ENCODE measurements around the gene NHLRC2. TPM values are rescaled to one million over a fixed set of nuclear protein-coding genes. Genes with fewer than 3 reads are reported as not detected.
"Not testable (repeated sequence)": the region's sequence is repeated elsewhere in the genome, so short reads cannot be mapped to it uniquely, and the experiment has no call there.

The NHLRC2 gene
- total RNA-seq, 1 donor from 2014 or later, result 47.6 TPM

- H3K27ac ChIP-seq, result no peak overlapping the region
- H3K4me3 ChIP-seq, result no peak overlapping the region
- no peak overlapping the region for H2AFZ ChIP-seq (replicated peaks)
Observed at GRCh38 chr10:113941140-113941539, 86.7 kb downstream of the NHLRC2 start.

GRCh38 chr10:113943196-113943595 lies 88.7 kb downstream of the NHLRC2 start:
- not testable (repeated sequence) for H3K4me3 Mint-ChIP-seq; H3K36me3 ChIP-seq; H3F3A ChIP-seq (ENCODE audit: low read depth); H3K36me3 Mint-ChIP-seq; H3K27me3 ChIP-seq; H3K4me3 ChIP-seq; DNase-seq (ENCODE audit: low spot score); H3K27ac ChIP-seq; H2AFZ ChIP-seq (replicated peaks); H4K20me1 ChIP-seq (ENCODE audit: low read depth); H3K79me2 ChIP-seq (ENCODE audit: low read depth); H3K27me3 Mint-ChIP-seq (ENCODE audit: insufficient read depth, low read depth); H3K4me2 ChIP-seq; H3K9ac ChIP-seq; H3K4me1 ChIP-seq; H3K9me3 Mint-ChIP-seq; H3K9me3 ChIP-seq (ENCODE audit: low read depth); H3K27ac Mint-ChIP-seq
- H3K4me1 Mint-ChIP-seq, result peaks cover 15% of the 10 kb centered on the region

More at GRCh38 chr10:113941140-113941539, 86.7 kb downstream of the NHLRC2 start:
- Mint-ChIP-seq H3K27me3 (ENCODE audit: insufficient read depth, low read depth) (peaks cover 4% of the 10 kb centered on the region), H3K9me3 (no peaks in the 10 kb centered on the region), H3K27ac (no peak overlapping the region), H3K4me1 (no peaks in the 10 kb centered on the region), H3K4me3 (no peak overlapping the region), H3K36me3 (no peaks in the 10 kb centered on the region)
- Histone ChIP-seq H3K9ac (no peak overlapping the region), H3K9me3 (ENCODE audit: low read depth) (no peaks in the 10 kb centered on the region), H3F3A (ENCODE audit: low read depth) (no peaks in the 10 kb centered on the region), H3K4me2 (no peak overlapping the region), H3K36me3 (no peaks in the 10 kb centered on the region), H3K4me1 (no peaks in the 10 kb centered on the region), H4K20me1 (ENCODE audit: low read depth) (no peaks in the 10 kb centered on the region), H3K27me3 (no peaks in the 10 kb centered on the region), H3K79me2 (ENCODE audit: low read depth) (no peaks in the 10 kb centered on the region)
- DNase-seq (ENCODE audit: low spot score), result no peak
- TF ChIP-seq EZH2phosphoT487 (IDR thresholded peaks at IDR 0.05), result no peak
- TF ChIP-seq EZH2 (IDR thresholded peaks at IDR 0.05), result no peak
- TF ChIP-seq CTCF (IDR thresholded peaks at IDR 0.05), result no peak

GRCh38 chr10:113945075-113945686 lies 90.7 kb downstream of the NHLRC2 start:
- Histone ChIP-seq H3K27ac (no peak overlapping the region), H3K36me3 (no peaks in the 10 kb centered on the region), H3K4me1 (no peaks in the 10 kb centered on the region), H3K9me3 (ENCODE audit: low read depth) (no peaks in the 10 kb centered on the region), H3K9ac (no peak overlapping the region), H3K79me2 (ENCODE audit: low read depth) (no peaks in the 10 kb centered on the region), H3F3A (ENCODE audit: low read depth) (no peaks in the 10 kb centered on the region), H2AFZ (replicated peaks) (no peak overlapping the region), H3K27me3 (no peaks in the 10 kb centered on the region), H4K20me1 (ENCODE audit: low read depth) (no peaks in the 10 kb centered on the region), H3K4me2 (no peak overlapping the region), H3K4me3 (no peak overlapping the region)
- Mint-ChIP-seq H3K36me3 (no peaks in the 10 kb centered on the region), H3K4me3 (no peak overlapping the region), H3K9me3 (no peaks in the 10 kb centered on the region), H3K27ac (no peak overlapping the region), H3K27me3 (ENCODE audit: insufficient read depth, low read depth) (peaks cover 2% of the 10 kb centered on the region), H3K4me1 (peaks cover 15% of the 10 kb centered on the region)
- DNase-seq (ENCODE audit: low spot score), result no peak
- TF ChIP-seq CTCF (IDR thresholded peaks at IDR 0.05) (no peak), EZH2phosphoT487 (IDR thresholded peaks at IDR 0.05) (no peak), EZH2 (IDR thresholded peaks at IDR 0.05) (no peak)

- no peak overlapping the region for H3K4me3 Mint-ChIP-seq
- H3K9me3 ChIP-seq (ENCODE audit: low read depth), result no peaks in the 10 kb centered on the region
- no peak overlapping the region for H3K4me3 ChIP-seq
- no peak overlapping the region for H3K4me2 ChIP-seq
- no peaks in the 10 kb centered on the region for H3F3A ChIP-seq (ENCODE audit: low read depth)
- H3K36me3 ChIP-seq, result no peaks in the 10 kb centered on the region
- no peaks in the 10 kb centered on the region for H4K20me1 ChIP-seq (ENCODE audit: low read depth)
- H2AFZ ChIP-seq (replicated peaks), result no peak overlapping the region
- DNase-seq (ENCODE audit: low spot score), result no peak
- no peaks in the 10 kb centered on the region for H3K36me3 Mint-ChIP-seq
- H3K9ac ChIP-seq, result no peak overlapping the region
- no peaks in the 10 kb centered on the region for H3K9me3 Mint-ChIP-seq
- no peaks in the 10 kb centered on the region for H3K4me1 ChIP-seq
- H3K27me3 ChIP-seq, result no peaks in the 10 kb centered on the region
- TF ChIP-seq EZH2 (IDR thresholded peaks at IDR 0.05) (no peak), EZH2phosphoT487 (IDR thresholded peaks at IDR 0.05) (no peak), CTCF (IDR thresholded peaks at IDR 0.05) (no peak)
- no peaks in the 10 kb centered on the region for H3K79me2 ChIP-seq (ENCODE audit: low read depth)
- H3K27ac Mint-ChIP-seq, result no peak overlapping the region
- H3K27me3 Mint-ChIP-seq (ENCODE audit: insufficient read depth, low read depth), result peaks cover 2% of the 10 kb centered on the region
- no peak overlapping the region for H3K27ac ChIP-seq
- H3K4me1 Mint-ChIP-seq, result peaks cover 15% of the 10 kb centered on the region
Observed at GRCh38 chr10:113945687-113946085, 91.2 kb downstream of the NHLRC2 start.

All from neural progenitor cell (in vitro differentiated cells).